ENCODE measurements around the gene LHX5. TPM values are rescaled to one million over a fixed set of nuclear protein-coding genes. Genes with fewer than 3 reads are reported as not detected.

The LHX5 gene
- total RNA-seq, 1 experiment from 2014 or later = 0.65 TPM

GRCh38 chr12:113505941-113506340 lies 34.3 kb upstream of the LHX5 start:
- Histone ChIP-seq H3K9me3 (ENCODE audit: insufficient read depth, low read depth) (no peaks in the 10 kb centered on the region), H3K4me1 (replicated peaks; ENCODE audit: insufficient read depth) (no peaks in the 10 kb centered on the region), H2AFZ (no peak overlapping the region), H3K4me2 (no peak overlapping the region), H4K20me1 (ENCODE audit: insufficient read depth) (no peaks in the 10 kb centered on the region), H3K4me3 (no peak overlapping the region), H3F3A (ENCODE audit: insufficient read depth, low read depth) (peaks cover 5% of the 10 kb centered on the region; the same call in 1 of the 2 replicates), H3K27me3 (ENCODE audit: insufficient read depth, low read depth) (peaks cover 19% of the 10 kb centered on the region), H3K36me3 (ENCODE audit: low read depth) (no peaks in the 10 kb centered on the region), H3K27ac (no peak overlapping the region), H3K79me2 (ENCODE audit: low read depth) (no peaks in the 10 kb centered on the region), H3K9me2 (ENCODE audit: insufficient read depth) (no peaks in the 10 kb centered on the region)
- intact Hi-C loops (cut with micrococcal nuclease; ENCODE audit: unreplicated experiment) = no loop called here
- no peak for TF ChIP-seq EZH2 (IDR thresholded peaks at IDR 0.05; ENCODE audit: low read depth)
- TF ChIP-seq CTCF (conservative IDR thresholded peaks at IDR 0.05) = no peak
- no peak for DNase-seq
- no TSS peak for BruUV-seq (replicated peaks)
- POLR2A ChIA-PET (ENCODE audit: unreplicated experiment) = no interaction called here
- CTCF ChIA-PET = no interaction called here

- POLR2A ChIA-PET (ENCODE audit: unreplicated experiment) = no interaction called here
- CTCF ChIA-PET = no interaction called here
- H3K27me3 ChIP-seq (ENCODE audit: insufficient read depth, low read depth) = peaks cover 8% of the 10 kb centered on the region
- no peaks in the 10 kb centered on the region for H3K79me2 ChIP-seq (ENCODE audit: low read depth)
- TF ChIP-seq EZH2 (IDR thresholded peaks at IDR 0.05; ENCODE audit: low read depth) = no peak
- TF ChIP-seq CTCF (conservative IDR thresholded peaks at IDR 0.05) = no peak
- no peaks in the 10 kb centered on the region for H3K4me1 ChIP-seq (replicated peaks; ENCODE audit: insufficient read depth)
- no TSS peak for BruUV-seq (replicated peaks)
- no peaks in the 10 kb centered on the region for H3K9me3 ChIP-seq (ENCODE audit: insufficient read depth, low read depth)
- H3K9me2 ChIP-seq (ENCODE audit: insufficient read depth) = no peaks in the 10 kb centered on the region
- H3F3A ChIP-seq (ENCODE audit: insufficient read depth, low read depth) = peaks cover 5% of the 10 kb centered on the region; the same call in 1 of the 2 replicates
- no peak for DNase-seq
- H3K4me3 ChIP-seq = no peak overlapping the region
- H3K4me2 ChIP-seq = no peak overlapping the region
- H2AFZ ChIP-seq = no peak overlapping the region
- no peaks in the 10 kb centered on the region for H3K36me3 ChIP-seq (ENCODE audit: low read depth)
- intact Hi-C loops (cut with micrococcal nuclease; ENCODE audit: unreplicated experiment) = no loop called here
- H4K20me1 ChIP-seq (ENCODE audit: insufficient read depth) = no peaks in the 10 kb centered on the region
- H3K27ac ChIP-seq = no peak overlapping the region
These were observed 33.2 kb upstream of the LHX5 start for GRCh38 chr12:113504917-113505316.

GRCh38 chr12:113500782-113501311 lies 29.2 kb upstream of the LHX5 start:
- Histone ChIP-seq H3K4me3 (no peak overlapping the region), H3K36me3 (ENCODE audit: low read depth) (no peaks in the 10 kb centered on the region), H4K20me1 (ENCODE audit: insufficient read depth) (no peaks in the 10 kb centered on the region), H3K79me2 (ENCODE audit: low read depth) (no peaks in the 10 kb centered on the region), H2AFZ (no peak overlapping the region), H3K27ac (no peak overlapping the region), H3K4me2 (no peak overlapping the region), H3K9me3 (ENCODE audit: insufficient read depth, low read depth) (no peaks in the 10 kb centered on the region), H3F3A (ENCODE audit: insufficient read depth, low read depth) (no peaks in the 10 kb centered on the region), H3K4me1 (replicated peaks; ENCODE audit: insufficient read depth) (no peaks in the 10 kb centered on the region), H3K27me3 (ENCODE audit: insufficient read depth, low read depth) (peaks cover 16% of the 10 kb centered on the region; the same call in 1 of the 2 replicates), H3K9me2 (ENCODE audit: insufficient read depth) (no peaks in the 10 kb centered on the region)
- CTCF ChIA-PET = no interaction called here
- POLR2A ChIA-PET (ENCODE audit: unreplicated experiment) = no interaction called here
- TF ChIP-seq CTCF (conservative IDR thresholded peaks at IDR 0.05) (no peak), EZH2 (IDR thresholded peaks at IDR 0.05; ENCODE audit: low read depth) (no peak)
- DNase-seq = no peak
- intact Hi-C loops (cut with micrococcal nuclease; ENCODE audit: unreplicated experiment) = no loop called here
- no TSS peak for BruUV-seq (replicated peaks)

All from PC-9 (cell line).